ENCODE data around the gene PGC.

Gene PGC

DNA sequence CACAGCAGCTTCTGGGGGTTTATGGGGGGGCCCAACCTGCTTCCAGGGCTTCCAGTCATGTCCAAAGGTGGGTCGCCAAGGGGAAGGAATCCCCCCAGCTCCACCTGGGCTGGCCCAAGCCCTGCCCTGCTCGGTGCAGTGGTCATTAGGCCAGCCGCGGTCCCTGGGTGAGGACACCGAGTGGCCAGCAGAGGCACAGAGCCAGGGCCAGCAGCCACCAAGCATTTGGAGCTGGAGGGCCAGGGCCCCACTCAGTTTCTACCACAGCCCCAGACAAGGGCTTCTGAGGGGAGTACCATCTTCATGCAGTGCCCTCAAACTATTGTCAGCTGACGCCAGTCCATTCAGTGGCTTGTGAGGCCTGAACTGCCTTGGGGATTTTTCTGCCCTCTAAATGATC lies 51.4 kb downstream of the PGC start:
- no peak for ATAC-seq (ENCODE audit: low read depth)
- H3K9me3 ChIP-seq (ENCODE audit: severe bottlenecking) = no peaks in the 10 kb centered on the region

DNA sequence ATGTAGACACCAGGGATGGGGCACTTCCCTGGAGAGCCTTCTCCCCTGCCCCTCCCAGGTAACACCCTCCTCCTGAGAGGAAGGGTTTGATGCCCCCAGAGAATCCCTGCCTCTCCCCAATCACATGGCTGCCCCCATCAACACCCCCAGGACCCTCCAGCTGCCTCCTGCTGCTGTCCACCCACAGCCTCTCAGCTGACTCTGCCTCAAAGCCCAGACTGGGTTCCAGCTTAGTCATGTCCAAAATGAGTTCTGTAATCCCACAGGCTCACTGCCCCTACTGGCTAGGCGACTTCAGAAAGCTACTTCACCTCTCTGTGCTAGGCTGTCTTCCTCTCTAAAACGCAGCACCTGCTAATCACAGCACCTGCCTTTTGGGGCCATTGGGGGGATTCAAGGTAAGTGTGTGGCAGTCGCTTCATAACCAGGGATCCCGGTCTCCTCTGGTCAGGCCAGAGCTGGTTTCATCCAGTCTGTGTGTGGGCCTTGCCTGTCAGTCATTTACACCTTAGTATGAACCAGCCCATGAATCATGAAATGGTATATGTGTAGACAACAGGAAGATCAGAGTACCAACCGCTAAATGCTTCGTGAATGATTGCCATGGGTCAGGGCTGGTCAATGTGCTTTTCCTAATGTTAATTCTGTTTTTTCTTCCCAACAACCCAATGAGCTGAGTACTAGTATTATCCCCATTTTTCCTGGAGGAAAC lies 52.2 kb downstream of the PGC start:
- no peak for ATAC-seq (ENCODE audit: low read depth)
- H3K36me3 ChIP-seq (ENCODE audit: low read depth) = no peaks in the 10 kb centered on the region

More for the DNA sequence above, 51.4 kb downstream of the PGC start:
- Histone ChIP-seq H3K4me1 (ENCODE audit: insufficient read depth, poor library complexity, severe bottlenecking) (peaks cover 5% of the 10 kb centered on the region), H3K4me3 (ENCODE audit: severe bottlenecking) (no peak overlapping the region), H3K36me3 (ENCODE audit: low read depth) (no peaks in the 10 kb centered on the region), H3K27ac (ENCODE audit: poor library complexity, severe bottlenecking) (no peak overlapping the region), H3K27me3 (ENCODE audit: insufficient read depth, poor library complexity, severe bottlenecking) (no peaks in the 10 kb centered on the region)
- no peak for DNase-seq (ENCODE audit: low spot score)
- TF ChIP-seq, protein P1, sequence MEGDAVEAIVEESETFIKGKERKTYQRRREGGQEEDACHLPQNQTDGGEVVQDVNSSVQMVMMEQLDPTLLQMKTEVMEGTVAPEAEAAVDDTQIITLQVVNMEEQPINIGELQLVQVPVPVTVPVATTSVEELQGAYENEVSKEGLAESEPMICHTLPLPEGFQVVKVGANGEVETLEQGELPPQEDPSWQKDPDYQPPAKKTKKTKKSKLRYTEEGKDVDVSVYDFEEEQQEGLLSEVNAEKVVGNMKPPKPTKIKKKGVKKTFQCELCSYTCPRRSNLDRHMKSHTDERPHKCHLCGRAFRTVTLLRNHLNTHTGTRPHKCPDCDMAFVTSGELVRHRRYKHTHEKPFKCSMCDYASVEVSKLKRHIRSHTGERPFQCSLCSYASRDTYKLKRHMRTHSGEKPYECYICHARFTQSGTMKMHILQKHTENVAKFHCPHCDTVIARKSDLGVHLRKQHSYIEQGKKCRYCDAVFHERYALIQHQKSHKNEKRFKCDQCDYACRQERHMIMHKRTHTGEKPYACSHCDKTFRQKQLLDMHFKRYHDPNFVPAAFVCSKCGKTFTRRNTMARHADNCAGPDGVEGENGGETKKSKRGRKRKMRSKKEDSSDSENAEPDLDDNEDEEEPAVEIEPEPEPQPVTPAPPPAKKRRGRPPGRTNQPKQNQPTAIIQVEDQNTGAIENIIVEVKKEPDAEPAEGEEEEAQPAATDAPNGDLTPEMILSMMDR (IDR thresholded peaks at IDR 0.05; ENCODE audit: poor library complexity, severe bottlenecking) = no peak

DNA sequence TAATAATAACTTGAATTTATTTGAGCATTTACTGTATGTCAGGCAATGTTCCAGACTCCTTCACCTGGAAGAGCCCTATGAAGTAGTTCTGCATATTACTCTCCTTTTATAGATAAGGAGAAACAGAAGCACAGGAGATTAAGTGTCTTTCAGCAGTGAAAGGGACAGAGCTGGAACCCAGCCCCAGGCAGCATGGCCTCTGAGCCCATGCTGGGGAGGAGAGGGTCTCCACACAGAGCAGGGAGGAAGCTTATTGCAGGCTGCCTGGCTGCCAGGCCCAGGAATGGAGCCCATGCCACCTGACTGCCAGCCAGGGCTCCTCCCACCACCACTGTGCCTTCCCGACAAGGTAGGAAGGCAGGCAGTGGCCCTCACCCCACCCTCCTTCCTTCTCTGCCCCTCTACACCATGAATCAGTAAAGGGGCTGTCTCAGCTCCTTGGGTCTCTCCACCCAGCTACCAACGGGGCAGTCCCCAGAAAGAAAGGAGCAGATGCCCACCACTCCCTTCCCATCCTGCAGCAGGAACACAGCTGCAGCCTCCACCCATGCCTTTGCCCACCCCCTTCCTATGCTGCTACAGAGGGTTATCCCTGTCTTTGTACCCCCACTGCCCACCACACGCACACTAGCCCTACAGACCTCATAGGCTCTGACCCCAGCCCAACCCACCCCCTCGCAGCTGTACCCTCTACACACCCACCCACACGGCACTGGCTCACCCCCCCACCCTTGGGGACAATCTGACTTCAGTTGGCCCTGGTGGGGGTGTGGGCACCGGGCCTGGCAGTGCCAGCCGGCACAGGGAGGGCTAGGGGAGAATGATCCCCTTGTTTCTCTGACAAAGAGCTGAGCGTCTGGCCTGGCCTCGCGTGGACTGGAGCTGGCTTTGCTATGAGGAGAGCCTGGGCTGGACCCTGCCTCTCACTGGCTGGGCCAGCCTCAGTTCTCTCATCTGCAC lies 53.6 kb downstream of the PGC start:
- no peaks in the 10 kb centered on the region for H3K27me3 ChIP-seq (ENCODE audit: insufficient read depth, poor library complexity, severe bottlenecking)
- no peaks in the 10 kb centered on the region for H3K9me3 ChIP-seq (ENCODE audit: severe bottlenecking)
- no peak overlapping the region for H3K27ac ChIP-seq (ENCODE audit: poor library complexity, severe bottlenecking)
- no peak for DNase-seq (ENCODE audit: low spot score)
- no peaks in the 10 kb centered on the region for H3K36me3 ChIP-seq (ENCODE audit: low read depth)
- H3K4me1 ChIP-seq (ENCODE audit: insufficient read depth, poor library complexity, severe bottlenecking) = peaks cover 5% of the 10 kb centered on the region
- H3K4me3 ChIP-seq (ENCODE audit: severe bottlenecking) = no peak overlapping the region
- TF ChIP-seq, protein P1 (IDR thresholded peaks at IDR 0.05; ENCODE audit: poor library complexity, severe bottlenecking) = no peak
- peak; percentile 13; the same call in 1 of the 3 replicates for ATAC-seq (ENCODE audit: low read depth)

More for the DNA sequence above, 52.2 kb downstream of the PGC start:
- Histone ChIP-seq H3K27ac (ENCODE audit: poor library complexity, severe bottlenecking) (no peak overlapping the region), H3K27me3 (ENCODE audit: insufficient read depth, poor library complexity, severe bottlenecking) (no peaks in the 10 kb centered on the region), H3K9me3 (ENCODE audit: severe bottlenecking) (no peaks in the 10 kb centered on the region), H3K4me3 (ENCODE audit: severe bottlenecking) (no peak overlapping the region), H3K4me1 (ENCODE audit: insufficient read depth, poor library complexity, severe bottlenecking) (peaks cover 5% of the 10 kb centered on the region)
- TF ChIP-seq, protein P1 (IDR thresholded peaks at IDR 0.05; ENCODE audit: poor library complexity, severe bottlenecking) = no peak
- no peak for DNase-seq (ENCODE audit: low spot score)

DNA sequence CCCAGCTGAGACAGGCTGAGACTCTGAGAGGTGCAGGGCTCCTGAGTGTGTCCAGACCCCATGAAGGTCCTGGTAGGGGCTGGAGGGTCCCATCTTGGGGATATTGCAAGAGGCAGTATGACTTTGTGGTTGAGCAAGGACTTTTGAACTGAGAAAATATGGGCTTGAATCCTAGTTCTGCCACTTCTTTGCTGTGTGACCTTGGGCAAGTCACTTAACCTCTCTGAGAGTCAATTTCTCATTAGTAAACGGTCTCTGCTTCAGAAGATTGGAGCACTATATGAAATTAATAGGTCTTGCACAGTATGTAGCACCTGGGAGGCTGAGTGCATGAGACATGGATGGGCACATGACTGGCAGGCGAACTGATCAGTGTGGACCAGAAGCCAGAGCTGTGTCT lies 54.5 kb downstream of the PGC start:
- ATAC-seq (ENCODE audit: low read depth) = no peak

More for the DNA sequence above, 54.5 kb downstream of the PGC start:
- H3K27me3 ChIP-seq (ENCODE audit: insufficient read depth, poor library complexity, severe bottlenecking) = no peaks in the 10 kb centered on the region
- H3K9me3 ChIP-seq (ENCODE audit: severe bottlenecking) = no peaks in the 10 kb centered on the region
- peaks cover 2% of the 10 kb centered on the region for H3K4me1 ChIP-seq (ENCODE audit: insufficient read depth, poor library complexity, severe bottlenecking)
- TF ChIP-seq, protein P1 (IDR thresholded peaks at IDR 0.05; ENCODE audit: poor library complexity, severe bottlenecking) = no peak
- no peaks in the 10 kb centered on the region for H3K36me3 ChIP-seq (ENCODE audit: low read depth)
- H3K4me3 ChIP-seq (ENCODE audit: severe bottlenecking) = no peak overlapping the region
- no peak for DNase-seq (ENCODE audit: low spot score)
- no peak overlapping the region for H3K27ac ChIP-seq (ENCODE audit: poor library complexity, severe bottlenecking)

All from RWPE2 (cell line).